RWPE2 (cell line): Measurements from ENCODE around the gene APBA1.

Experiments
- ATAC-seq: fragments of 200-7000 bp; cut with Tn5 transposase; 3 replicates; pipeline ENCODE4 v1.9.1; 2021; ENCODE audit warnings: low read depth
- DNase-seq: peaks from one replicate; pipeline ENCODE4 v3.0.0-alpha.2; 2020; ENCODE audit warnings: low spot score
- H3K27ac ChIP-seq: fragments of 450-650 bp; 2 replicates; pipeline ENCODE4 v1.5.1; 2017; ENCODE audit warnings: mild to moderate bottlenecking; ENCODE audit not compliant: poor library complexity, severe bottlenecking
- H3K27me3 ChIP-seq: fragments of 250-450 bp; sonication (Bioruptor Pico); 2 replicates; pipeline ENCODE4 v1.5.1; 2021; ENCODE audit warnings: mild to moderate bottlenecking, moderate library complexity; ENCODE audit not compliant: insufficient read depth, poor library complexity, severe bottlenecking
- H3K36me3 ChIP-seq: fragments of 250-450 bp; sonication (Bioruptor Pico); 2 replicates; pipeline ENCODE4 v1.5.1; 2020; ENCODE audit warnings: low read depth, mild to moderate bottlenecking, moderate library complexity
- H3K4me1 ChIP-seq: fragments of 250-450 bp; sonication (Bioruptor Pico); 2 replicates; pipeline ENCODE4 v1.5.1; 2021; ENCODE audit warnings: mild to moderate bottlenecking, moderate library complexity; ENCODE audit not compliant: insufficient read depth, poor library complexity, severe bottlenecking
- H3K4me3 ChIP-seq: fragments of 250-450 bp; sonication (Bioruptor Pico); 2 replicates; pipeline ENCODE4 v1.5.1; 2021; ENCODE audit warnings: mild to moderate bottlenecking, moderate library complexity; ENCODE audit not compliant: severe bottlenecking
- H3K9me3 ChIP-seq: fragments of 250-450 bp; sonication (Bioruptor Pico); 2 replicates; pipeline ENCODE4 v1.5.1; 2021; ENCODE audit warnings: mild to moderate bottlenecking, moderate library complexity; ENCODE audit not compliant: severe bottlenecking
- TF ChIP-seq, protein P1 (sequence below): fragments of 450-650 bp; IDR thresholded peaks from one replicate; pipeline ENCODE4 v1.5.1; 2017; ENCODE audit warnings: mild to moderate bottlenecking, moderate library complexity; ENCODE audit not compliant: poor library complexity, severe bottlenecking

APBA1 gene

DNA sequence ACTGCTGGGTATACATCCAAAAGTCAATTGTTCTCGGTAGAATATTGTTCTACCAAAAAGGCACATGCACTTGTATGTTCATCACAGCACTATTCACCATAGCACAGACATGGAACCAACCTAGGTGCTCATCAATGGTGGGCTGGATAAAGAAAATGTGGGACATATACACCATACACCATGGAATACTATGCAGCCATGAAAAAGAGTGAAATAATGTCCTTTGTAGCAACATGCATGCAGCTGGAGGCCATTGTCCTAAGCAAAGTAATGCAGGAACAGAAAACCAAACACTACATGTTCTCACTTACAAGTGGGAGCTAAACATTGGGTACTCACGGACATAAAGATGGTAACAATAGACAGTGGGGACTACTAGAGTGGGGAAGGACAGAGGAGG lies 145.5 kb downstream of the APBA1 start:
- ATAC-seq: no peak
- Histone ChIP-seq H3K27ac (no peak overlapping the region), H3K4me1 (no peaks in the 10 kb centered on the region), H3K4me3 (no peak overlapping the region), H3K36me3 (no peaks in the 10 kb centered on the region), H3K9me3 (no peaks in the 10 kb centered on the region), H3K27me3 (no peaks in the 10 kb centered on the region)
- TF ChIP-seq, protein P1, sequence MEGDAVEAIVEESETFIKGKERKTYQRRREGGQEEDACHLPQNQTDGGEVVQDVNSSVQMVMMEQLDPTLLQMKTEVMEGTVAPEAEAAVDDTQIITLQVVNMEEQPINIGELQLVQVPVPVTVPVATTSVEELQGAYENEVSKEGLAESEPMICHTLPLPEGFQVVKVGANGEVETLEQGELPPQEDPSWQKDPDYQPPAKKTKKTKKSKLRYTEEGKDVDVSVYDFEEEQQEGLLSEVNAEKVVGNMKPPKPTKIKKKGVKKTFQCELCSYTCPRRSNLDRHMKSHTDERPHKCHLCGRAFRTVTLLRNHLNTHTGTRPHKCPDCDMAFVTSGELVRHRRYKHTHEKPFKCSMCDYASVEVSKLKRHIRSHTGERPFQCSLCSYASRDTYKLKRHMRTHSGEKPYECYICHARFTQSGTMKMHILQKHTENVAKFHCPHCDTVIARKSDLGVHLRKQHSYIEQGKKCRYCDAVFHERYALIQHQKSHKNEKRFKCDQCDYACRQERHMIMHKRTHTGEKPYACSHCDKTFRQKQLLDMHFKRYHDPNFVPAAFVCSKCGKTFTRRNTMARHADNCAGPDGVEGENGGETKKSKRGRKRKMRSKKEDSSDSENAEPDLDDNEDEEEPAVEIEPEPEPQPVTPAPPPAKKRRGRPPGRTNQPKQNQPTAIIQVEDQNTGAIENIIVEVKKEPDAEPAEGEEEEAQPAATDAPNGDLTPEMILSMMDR: no peak
- DNase-seq: no peak

DNA sequence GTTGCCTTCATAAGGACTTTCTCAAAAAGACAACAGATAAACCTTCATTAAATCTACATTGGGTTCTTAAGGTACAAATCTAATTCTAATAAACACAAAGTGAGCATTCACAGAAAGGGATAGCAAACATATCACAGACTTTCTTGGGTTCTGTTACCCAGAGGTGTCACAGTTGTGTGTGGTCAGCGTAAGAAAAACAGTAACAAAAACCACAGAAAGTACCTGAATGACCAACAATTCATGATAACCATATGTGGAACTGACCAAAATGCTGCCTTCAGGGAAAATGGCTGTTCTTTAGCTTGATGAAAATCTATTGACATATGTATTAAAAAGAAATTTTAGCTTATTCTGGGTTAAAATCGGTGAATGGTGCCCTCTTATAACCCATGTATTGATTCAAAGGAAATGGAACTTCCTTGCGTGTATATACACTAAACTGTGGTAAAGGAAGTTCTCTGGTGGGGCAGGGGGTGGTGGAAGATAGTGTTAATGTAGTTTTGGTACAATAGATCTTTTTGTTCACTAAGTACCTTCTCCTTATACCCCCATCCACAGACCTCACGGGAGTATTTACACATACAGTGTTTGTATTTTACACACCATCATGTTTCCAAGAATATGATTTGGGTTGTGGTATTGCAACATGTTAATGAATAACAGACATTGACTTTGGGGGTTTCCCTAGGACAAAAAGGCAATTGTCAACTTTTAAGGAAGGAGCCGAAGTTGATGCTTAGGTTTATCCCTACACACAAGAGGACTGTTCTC lies 152.5 kb downstream of the APBA1 start:
- Histone ChIP-seq H3K9me3 (no peaks in the 10 kb centered on the region), H3K36me3 (no peaks in the 10 kb centered on the region)

DNA sequence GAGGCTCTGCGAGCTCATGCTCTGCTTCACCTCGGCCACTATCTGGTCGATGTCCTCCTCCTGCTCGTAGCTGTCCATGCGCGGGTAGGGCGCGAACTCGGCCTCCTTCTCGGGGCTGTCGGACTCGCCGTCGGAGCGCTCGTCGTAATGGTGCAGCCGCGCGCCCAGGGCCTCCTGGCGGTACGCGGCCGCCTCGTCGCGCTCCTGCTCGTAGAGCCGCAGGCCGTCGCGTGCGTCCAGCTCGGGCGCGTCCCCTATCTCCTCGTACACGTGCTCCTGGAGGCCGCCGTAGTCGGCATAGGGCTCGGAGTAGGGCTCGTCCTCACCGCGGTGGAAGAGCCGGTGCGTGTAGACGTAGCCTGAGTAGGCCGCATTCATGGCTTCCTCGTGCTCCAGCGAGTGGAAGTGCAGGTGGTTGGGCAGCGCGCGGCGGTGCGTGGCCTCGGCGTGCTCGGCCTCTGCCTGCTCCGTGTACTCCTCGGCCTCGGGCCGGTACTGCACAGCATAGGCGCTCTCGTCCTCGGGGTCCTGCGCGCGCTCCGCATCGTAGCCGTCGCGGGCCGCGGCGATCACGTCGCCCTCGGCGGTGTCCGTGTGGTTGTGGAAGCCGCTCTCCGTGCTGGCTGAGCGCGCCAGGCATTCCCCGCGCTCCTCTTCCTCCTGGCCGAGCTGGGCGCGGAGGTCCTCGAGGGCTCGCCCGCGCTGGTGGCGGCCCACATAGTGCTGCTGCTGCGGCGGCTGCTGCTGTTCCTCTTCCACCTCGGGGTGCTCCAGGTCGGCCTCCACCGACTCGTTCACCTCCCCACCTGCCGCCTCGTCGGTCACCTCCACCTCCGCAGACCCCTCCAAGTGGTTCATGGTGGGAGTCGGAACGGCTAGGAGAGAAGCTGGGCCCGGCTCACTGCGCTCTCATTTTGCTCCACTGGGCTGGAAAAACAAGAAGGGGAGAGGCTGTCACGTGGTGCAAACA lies 155.5 kb downstream of the APBA1 start:
- no peaks in the 10 kb centered on the region for H3K36me3 ChIP-seq
- no peaks in the 10 kb centered on the region for H3K9me3 ChIP-seq
- no peaks in the 10 kb centered on the region for H3K27me3 ChIP-seq
- H3K27ac ChIP-seq: no peak overlapping the region
- DNase-seq (no peak), ATAC-seq (no peak)
- no peaks in the 10 kb centered on the region for H3K4me1 ChIP-seq
- TF ChIP-seq, protein P1: no peak
- no peak overlapping the region for H3K4me3 ChIP-seq

More for the DNA sequence above, 152.5 kb downstream of the APBA1 start:
- TF ChIP-seq, protein P1: no peak
- ATAC-seq (no peak), DNase-seq (no peak)
- no peak overlapping the region for H3K27ac ChIP-seq
- no peak overlapping the region for H3K4me3 ChIP-seq
- H3K4me1 ChIP-seq: no peaks in the 10 kb centered on the region
- H3K27me3 ChIP-seq: no peaks in the 10 kb centered on the region

DNA sequence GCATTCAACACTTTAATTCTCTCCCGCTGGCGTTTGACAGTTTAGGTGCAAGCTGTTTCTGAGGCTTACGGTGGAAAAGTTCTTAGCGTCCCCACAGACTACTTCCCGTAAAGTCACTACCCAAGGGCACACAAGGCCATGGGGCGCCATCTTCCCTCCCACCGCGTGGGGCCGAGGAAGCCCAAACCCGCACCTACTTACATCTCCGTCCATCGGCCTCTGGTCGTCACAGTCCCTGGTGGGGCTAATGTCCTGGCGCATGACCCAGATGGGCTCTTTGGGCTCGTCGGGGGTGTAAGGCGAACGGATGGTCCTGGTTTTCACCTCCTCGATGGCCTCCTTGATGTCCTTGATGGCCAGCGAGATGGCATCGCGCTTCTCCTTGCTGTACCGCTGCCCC lies 156.4 kb downstream of the APBA1 start:
- ATAC-seq (no peak), DNase-seq (no peak)
- Histone ChIP-seq H3K4me1 (no peaks in the 10 kb centered on the region), H3K36me3 (no peaks in the 10 kb centered on the region), H3K4me3 (no peak overlapping the region), H3K9me3 (no peaks in the 10 kb centered on the region), H3K27ac (no peak overlapping the region), H3K27me3 (no peaks in the 10 kb centered on the region)
- TF ChIP-seq, protein P1: no peak
